GM18517 (cell line): Measurements from ENCODE around the gene MOV10L1.
"Not testable (repeated sequence)": the region's sequence is repeated elsewhere in the genome, so short reads cannot be mapped to it uniquely, and the experiment has no call there.

Source experiments
- ATAC-seq: cut with Tn5 transposase; IDR thresholded peaks from one replicate; pipeline ENCODE4 v1.9.1; 2021; ENCODE audit warnings: mild to moderate bottlenecking, moderate library complexity; ENCODE audit not compliant: unreplicated experiment

The MOV10L1 gene

GRCh38 chr22:50199829-50200460 is 110.1 kb downstream of the MOV10L1 start:
- no peak for ATAC-seq

- ATAC-seq: peak; percentile 63
These were observed 110.8 kb downstream of the MOV10L1 start, which contains the start of gene SELENOO for GRCh38 chr22:50200461-50201190. SELENOO (plus strand) TSS chr22:50201011; CDS start chr22:50201037, 26 bp downstream.

- ATAC-seq: peak; percentile 24
These were observed 111.7 kb downstream of the MOV10L1 start for GRCh38 chr22:50201191-50202129.

GRCh38 chr22:50202130-50202666 is 112.4 kb downstream of the MOV10L1 start:
- ATAC-seq: no peak

DNA sequence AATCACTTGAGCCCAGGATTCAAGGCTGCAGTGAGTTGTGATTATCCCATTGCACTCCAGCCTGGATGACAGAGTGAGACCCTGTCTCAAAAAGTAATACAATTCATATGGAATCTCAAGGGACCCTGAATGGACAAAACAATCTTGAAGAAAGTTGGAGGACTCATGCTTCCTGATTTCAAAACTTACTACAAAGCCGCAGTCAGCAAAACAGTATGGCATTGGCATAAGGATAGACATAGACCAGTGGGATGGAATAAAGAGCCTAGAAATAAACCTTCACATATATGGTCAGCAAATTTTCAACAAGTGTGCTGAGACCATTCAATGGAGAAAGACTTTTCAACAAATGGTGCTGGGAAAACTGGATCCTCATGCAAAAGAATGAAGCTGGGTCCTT is 113.5 kb downstream of the MOV10L1 start:
- ATAC-seq: no peak

DNA sequence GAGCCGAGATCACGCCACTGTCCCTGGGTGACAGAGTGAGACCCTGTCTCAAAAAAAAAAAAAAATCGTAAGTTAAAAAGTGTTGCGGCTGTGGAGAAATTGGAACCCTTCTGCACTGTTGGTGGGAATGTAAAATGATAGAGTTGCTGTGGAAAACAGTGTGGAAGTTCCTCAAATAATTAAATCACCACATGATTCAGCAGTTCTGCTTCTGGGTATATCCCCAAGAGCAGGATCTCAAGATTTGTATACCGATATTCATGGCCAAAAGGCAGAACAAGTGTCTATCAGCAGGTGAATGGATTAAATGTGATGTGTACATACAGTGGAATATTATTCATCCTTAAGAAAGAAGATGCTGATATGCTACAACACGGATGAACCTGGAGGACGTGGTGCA is 114.8 kb downstream of the MOV10L1 start:
- no peak for ATAC-seq

GRCh38 chr22:50204998-50205397 is 115.2 kb downstream of the MOV10L1 start:
- ATAC-seq: not testable (repeated sequence)

- no peak for ATAC-seq
These were observed 116.2 kb downstream of the MOV10L1 start for GRCh38 chr22:50205781-50206569.

DNA sequence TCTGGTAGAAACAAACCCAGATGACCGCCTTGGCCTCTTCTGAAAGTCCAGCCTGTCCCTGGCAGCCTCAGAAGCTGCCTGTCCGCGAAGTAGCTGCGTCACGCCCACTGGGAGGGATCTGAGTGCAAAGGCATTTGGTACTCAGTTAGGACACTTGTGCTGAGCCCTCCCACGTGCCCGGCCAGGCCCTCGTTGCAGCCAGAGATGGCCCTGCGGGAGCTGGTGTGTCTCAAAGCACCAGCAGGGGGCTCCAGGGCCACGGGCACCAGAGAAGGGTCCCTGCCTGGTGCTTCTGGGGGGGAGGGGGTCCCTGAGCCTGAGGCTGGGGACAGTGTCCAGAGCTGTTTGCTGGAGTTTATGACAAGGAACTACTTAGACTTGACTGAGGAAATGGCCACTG is 116.8 kb downstream of the MOV10L1 start:
- ATAC-seq: no peak

GRCh38 chr22:50207383-50208140 is 117.8 kb downstream of the MOV10L1 start:
- ATAC-seq: no peak

DNA sequence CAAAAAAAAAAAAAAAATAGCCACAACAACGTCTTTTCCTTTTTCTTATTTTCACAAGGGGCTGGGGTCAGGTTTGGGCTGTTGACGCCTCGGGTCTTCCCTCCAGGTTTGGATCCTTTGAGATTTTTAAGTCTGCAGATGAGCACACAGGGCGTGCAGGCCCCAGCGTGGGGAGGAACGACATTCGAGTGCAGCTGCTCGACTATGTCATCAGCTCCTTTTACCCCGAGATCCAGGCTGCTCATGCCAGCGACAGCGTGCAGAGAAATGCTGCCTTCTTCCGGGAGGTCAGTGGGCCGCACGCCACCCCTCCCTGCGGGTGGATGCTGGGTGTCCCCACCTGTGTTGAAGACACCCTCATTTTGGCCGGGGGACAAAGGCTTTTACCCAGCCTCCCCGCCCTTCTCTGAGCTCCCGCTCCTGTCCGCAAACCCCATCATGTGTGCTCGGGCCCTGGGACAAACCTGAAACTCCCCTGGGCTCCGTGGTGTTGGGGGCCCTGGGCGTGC is 118.7 kb downstream of the MOV10L1 start:
- ATAC-seq: no peak

- ATAC-seq: no peak
These were observed 119.4 kb downstream of the MOV10L1 start for GRCh38 chr22:50208939-50209892.

GRCh38 chr22:50209893-50210292 is 120.1 kb downstream of the MOV10L1 start:
- no peak for ATAC-seq

DNA sequence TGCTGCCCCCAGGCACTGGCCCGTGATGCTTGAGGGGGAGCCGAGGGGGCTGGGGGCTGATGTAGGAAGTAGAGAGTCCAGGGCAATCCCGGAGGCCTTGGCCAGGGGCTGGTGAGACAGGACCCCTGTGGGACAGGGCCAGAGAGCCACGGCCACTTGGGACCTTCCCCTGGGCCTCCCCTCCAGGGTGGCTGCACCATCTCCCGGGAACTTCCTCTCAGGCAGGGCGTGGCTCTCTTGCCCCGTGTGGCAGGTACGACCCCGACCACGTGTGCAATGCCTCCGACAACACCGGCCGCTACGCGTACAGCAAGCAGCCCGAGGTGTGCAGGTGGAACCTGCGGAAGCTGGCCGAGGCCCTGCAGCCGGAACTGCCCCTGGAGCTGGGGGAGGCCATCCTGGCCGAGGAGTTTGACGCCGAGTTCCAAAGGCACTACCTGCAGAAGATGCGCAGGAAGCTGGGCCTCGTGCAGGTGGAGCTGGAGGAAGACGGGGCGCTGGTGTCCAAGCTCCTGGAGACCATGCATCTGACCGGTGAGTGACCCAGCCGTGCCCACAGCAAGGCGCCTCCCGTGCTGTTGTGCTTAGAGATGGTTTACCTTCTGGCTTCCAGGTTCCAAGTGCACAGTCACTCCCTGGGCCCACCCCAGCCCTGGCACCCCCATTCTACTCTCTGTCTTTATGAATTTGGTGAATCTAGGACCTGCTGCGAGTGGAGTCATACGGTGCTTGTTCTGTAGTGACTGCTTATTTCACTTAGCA is 120.8 kb downstream of the MOV10L1 start:
- ATAC-seq: no peak

GRCh38 chr22:50211147-50211546 is 121.3 kb downstream of the MOV10L1 start:
- ATAC-seq: no peak
